ENCODE data around the gene ADAM12.
A peak's percentile ranks its signal among the peaks of the same experiment; 100 is the strongest.
"Not testable (repeated sequence)": the region's sequence is repeated elsewhere in the genome, so short reads cannot be mapped to it uniquely, and the experiment has no call there.

ADAM12 gene

GRCh38 chr10:126373972-126374371 is 14.3 kb downstream of the ADAM12 start:
- no peak for DNase-seq (ENCODE audit: low read depth)

GRCh38 chr10:126373147-126373546 is 15.1 kb downstream of the ADAM12 start:
- no peak for DNase-seq (ENCODE audit: low read depth)

GRCh38 chr10:126372396-126372795 is 15.9 kb downstream of the ADAM12 start:
- DNase-seq (ENCODE audit: low read depth), result no peak

- no peak for DNase-seq (ENCODE audit: low read depth)
Observed at GRCh38 chr10:126369125-126369710, 19.1 kb downstream of the ADAM12 start.

- no peak for DNase-seq (ENCODE audit: low read depth)
Observed at GRCh38 chr10:126357169-126357568, 31.1 kb downstream of the ADAM12 start.

- no peak for DNase-seq (ENCODE audit: low read depth)
Observed at GRCh38 chr10:126353666-126354065, 34.6 kb downstream of the ADAM12 start.

- no peak for DNase-seq (ENCODE audit: low read depth)
Observed at GRCh38 chr10:126352453-126352852, 35.8 kb downstream of the ADAM12 start.

- no peak for DNase-seq (ENCODE audit: low read depth)
Observed at GRCh38 chr10:126351021-126351420, 37.3 kb downstream of the ADAM12 start.

GRCh38 chr10:126350216-126350992 is 37.9 kb downstream of the ADAM12 start:
- peak; percentile 89 for DNase-seq (ENCODE audit: low read depth)

- DNase-seq (ENCODE audit: low read depth), result no peak
Observed at GRCh38 chr10:126349676-126350075, 38.6 kb downstream of the ADAM12 start.

GRCh38 chr10:126349101-126349500 is 39.2 kb downstream of the ADAM12 start:
- no peak for DNase-seq (ENCODE audit: low read depth)

GRCh38 chr10:126343496-126343895 is 44.8 kb downstream of the ADAM12 start:
- DNase-seq (ENCODE audit: low read depth), result not testable (repeated sequence)

GRCh38 chr10:126342680-126343079 is 45.6 kb downstream of the ADAM12 start:
- no peak for DNase-seq (ENCODE audit: low read depth)

GRCh38 chr10:126341491-126341890 is 46.8 kb downstream of the ADAM12 start:
- DNase-seq (ENCODE audit: low read depth), result no peak

- DNase-seq (ENCODE audit: low read depth), result no peak
Observed at GRCh38 chr10:126337251-126337810, 50.9 kb downstream of the ADAM12 start.

- no peak for DNase-seq (ENCODE audit: low read depth)
Observed at GRCh38 chr10:126336801-126337200, 51.5 kb downstream of the ADAM12 start.

GRCh38 chr10:126334272-126334671 is 54.0 kb downstream of the ADAM12 start:
- no peak for DNase-seq (ENCODE audit: low read depth)

- DNase-seq (ENCODE audit: low read depth), result no peak
Observed at GRCh38 chr10:126332576-126332975, 55.7 kb downstream of the ADAM12 start.

- peak; percentile 18 for DNase-seq (ENCODE audit: low read depth)
Observed at GRCh38 chr10:126331101-126331500, 57.2 kb downstream of the ADAM12 start.

GRCh38 chr10:126324826-126325225 is 63.5 kb downstream of the ADAM12 start:
- no peak for DNase-seq (ENCODE audit: low read depth)

- no peak for DNase-seq (ENCODE audit: low read depth)
Observed at GRCh38 chr10:126321440-126321839, 66.8 kb downstream of the ADAM12 start.

GRCh38 chr10:126317751-126318150 is 70.5 kb downstream of the ADAM12 start:
- no peak for DNase-seq (ENCODE audit: low read depth)

GRCh38 chr10:126315494-126316177 is 72.6 kb downstream of the ADAM12 start:
- peak; percentile 67 for DNase-seq (ENCODE audit: low read depth)
